Measurements from ENCODE around the gene CDK8.
"Not testable (repeated sequence)": the region's sequence is repeated elsewhere in the genome, so short reads cannot be mapped to it uniquely, and the experiment has no call there.

Gene CDK8

GRCh38 chr13:26253787-26254582, at the start of gene CDK8:
CDK8 (plus strand) TSS chr13:26254129; CDS start chr13:26254642, 513 bp downstream.
- DNase-seq, result peak; percentile 86 to 91

GRCh38 chr13:26208287-26208686, 45.6 kb upstream of the CDK8 start:
- DNase-seq, result no peak

GRCh38 chr13:26213345-26213744, 40.6 kb upstream of the CDK8 start:
- DNase-seq, result no peak

DNA sequence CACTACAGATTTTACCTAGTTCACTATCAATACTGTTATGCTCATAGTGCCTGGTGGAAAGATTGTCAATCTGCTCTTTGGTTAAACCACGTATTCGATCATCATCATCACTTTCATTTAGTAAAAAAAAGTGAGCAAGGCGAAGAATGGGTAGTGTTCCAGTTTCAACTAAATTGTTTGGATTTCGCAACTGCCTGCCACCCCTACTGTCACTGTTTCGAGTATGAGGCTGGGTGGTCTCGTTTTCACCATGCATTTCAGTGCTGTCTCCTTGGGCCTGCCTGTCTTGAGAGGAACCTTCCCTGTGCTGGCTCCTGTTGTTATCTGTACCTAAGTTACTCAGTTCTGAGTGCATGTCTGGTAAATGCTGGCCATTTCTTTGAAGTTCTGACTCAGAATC, 39.9 kb upstream of the CDK8 start:
- DNase-seq, result no peak

- no peak for DNase-seq
Measured at GRCh38 chr13:26216042-26216441, 37.9 kb upstream of the CDK8 start.

- DNase-seq, result no peak
Measured at GRCh38 chr13:26219726-26220125, 34.2 kb upstream of the CDK8 start.

DNA sequence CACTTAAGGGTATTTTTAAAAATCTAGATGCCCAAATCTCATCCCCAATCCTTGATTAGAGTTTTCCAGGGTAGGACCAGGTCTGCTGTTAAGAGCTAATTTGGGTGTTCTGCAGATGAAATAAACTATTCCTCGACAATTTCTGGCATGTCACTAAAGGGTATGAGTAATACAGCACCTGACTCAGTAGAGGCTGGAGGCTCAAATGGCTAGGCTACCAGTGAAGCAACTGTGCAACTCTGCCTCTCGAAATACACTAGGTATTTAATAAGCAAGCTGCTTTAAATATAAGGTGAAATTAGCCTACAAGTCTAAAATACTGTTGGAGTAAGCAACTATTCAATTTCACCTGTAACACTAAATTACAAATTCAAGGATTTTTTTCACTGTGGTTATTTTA, 33.4 kb upstream of the CDK8 start:
- DNase-seq, result no peak

GRCh38 chr13:26221399-26221720, 32.6 kb upstream of the CDK8 start:
- no peak for DNase-seq

- peak; percentile 92 to 94 for DNase-seq
Measured at GRCh38 chr13:26221721-26222519, 32.0 kb upstream of the CDK8 start, which contains the start of gene RNF6. RNF6 (minus strand) TSS chr13:26222314; CDS start chr13:26219649, 2,665 bp downstream.

DNA sequence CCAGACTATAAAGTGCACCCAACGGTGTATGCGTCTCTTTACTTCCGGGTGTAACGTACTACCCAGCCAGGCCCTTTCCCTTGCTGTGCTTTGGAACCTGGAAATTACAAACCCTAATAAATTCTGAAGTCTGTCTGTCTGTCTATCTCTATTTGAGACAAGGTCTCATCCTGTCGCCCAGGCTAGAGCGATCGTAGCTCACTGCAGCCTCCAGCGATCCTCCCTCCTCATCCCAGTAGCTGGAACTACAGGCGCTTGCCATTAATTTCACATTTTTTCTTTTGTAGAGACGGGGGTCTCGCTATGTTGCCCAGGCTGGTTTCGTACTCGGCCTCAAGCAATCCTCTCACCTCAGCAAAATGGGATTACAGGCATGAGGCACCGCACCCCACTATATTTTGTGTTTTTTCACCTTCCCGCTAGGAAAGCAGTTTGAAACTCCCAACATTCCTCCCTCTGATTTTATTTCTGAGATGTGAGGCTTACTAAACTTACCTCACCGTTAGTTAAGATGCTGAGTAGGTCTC, 31.3 kb upstream of the CDK8 start:
- no peak for DNase-seq

DNA sequence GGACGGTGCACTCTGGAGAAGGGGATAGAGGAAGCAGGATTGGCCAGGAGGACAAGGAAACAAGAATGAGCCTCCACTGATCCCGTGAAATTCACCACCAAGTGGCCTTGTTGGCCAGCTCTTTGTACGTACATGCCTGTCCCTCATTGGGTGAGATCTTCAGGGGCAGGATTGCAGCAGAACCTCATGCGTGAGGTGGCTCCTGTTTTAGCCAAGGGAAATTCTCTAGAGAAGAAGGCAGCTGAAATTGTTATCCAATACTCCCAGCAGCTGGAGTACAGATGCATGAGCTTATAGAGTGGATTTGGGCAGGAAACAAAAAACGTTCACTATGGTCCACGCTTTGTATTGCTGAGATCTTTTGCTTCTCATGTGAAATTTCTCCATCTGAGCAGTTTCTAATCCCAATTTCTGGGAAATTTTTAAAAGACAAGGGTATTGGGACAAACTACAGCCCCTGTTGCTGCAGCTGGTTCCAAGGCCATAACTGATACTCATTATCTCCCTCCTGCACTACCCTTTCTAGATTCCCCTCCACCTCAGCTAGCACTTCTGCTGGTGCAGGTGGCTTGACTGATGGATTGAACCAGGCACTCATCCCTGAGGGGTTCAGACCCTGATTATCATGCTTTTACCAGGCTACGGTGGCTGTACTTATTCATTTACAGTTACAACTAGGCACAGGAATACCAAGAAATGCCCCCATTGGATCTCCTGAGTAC, 27.9 kb upstream of the CDK8 start:
- no peak for DNase-seq

GRCh38 chr13:26227166-26227971, 26.6 kb upstream of the CDK8 start:
- DNase-seq, result no peak

- DNase-seq, result no peak
Measured at GRCh38 chr13:26228096-26228495, 25.8 kb upstream of the CDK8 start.

DNA sequence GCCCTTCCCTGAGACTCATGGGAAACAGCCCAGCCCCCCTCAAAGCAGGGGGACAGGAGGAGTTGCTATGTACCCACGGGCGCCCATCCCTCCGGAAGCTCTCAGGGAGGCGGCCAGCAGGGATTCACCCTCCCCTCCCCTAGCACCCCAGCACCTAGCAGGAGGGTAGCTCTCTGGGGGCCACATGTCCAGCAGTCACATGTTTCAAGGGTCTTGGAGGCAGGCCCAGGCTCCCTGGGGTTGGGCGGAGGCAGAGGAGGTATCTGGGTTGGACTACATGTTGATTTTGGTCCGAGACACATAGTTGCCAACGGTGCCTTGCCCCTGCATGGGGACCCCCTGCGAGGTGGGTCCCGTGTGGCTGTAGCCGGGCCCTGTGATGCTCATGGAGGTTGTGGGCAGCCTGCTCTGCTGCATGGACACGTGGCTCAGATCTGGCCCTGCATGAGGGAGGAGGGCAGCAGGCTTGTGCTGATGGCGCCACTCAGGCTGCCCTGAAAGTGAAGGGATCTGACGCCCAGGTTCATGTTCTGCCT, 24.8 kb upstream of the CDK8 start:
- no peak for DNase-seq

GRCh38 chr13:26230703-26231102, 23.2 kb upstream of the CDK8 start:
- no peak for DNase-seq

DNA sequence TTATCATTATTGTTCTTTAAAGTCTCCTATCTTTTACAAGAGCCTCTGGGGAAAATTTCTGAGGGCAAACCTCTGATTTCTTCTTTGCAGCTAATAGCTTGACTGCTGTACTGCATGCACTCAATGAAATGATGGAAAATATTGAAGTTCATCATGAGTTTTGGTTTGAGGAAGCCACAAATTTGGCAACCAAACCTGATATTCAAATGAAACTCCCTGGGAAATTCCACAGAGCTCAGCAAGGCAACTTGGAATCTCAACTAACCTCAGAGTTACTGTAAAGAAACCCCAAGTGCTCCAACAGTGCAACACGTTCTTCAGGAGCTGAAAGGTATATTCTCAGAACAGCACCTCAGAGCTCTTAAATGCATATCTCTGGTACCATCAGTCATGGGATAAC, 17.6 kb upstream of the CDK8 start:
- DNase-seq, result no peak

GRCh38 chr13:26246154-26246553, 7.8 kb upstream of the CDK8 start:
- no peak for DNase-seq

- DNase-seq, result no peak
Measured at GRCh38 chr13:26247011-26247410, 6.9 kb upstream of the CDK8 start.

- DNase-seq, result no peak
Measured at GRCh38 chr13:26247608-26248007, 6.3 kb upstream of the CDK8 start.

GRCh38 chr13:26249551-26249950, 4.4 kb upstream of the CDK8 start:
- no peak for DNase-seq

DNA sequence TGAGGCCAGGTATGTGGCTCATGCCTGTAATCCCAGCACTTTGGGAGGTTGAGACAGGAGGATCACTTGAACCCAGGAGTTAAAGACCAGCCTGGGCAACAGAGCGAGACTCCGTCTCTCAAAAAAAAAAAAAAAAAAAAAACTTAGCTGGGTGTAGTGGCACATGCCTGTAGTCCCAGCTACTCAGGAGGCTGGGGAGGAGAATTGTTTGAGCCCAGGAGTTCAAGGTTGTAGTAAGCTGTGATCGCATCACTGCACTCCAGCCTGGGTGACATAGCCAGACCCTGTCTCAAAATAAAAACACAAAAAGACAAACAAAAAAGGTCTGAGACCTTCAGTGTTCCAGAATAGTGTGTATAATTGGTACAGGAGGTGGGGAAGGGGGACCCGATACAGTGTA, 1.9 kb upstream of the CDK8 start:
- DNase-seq, result not testable (repeated sequence)

- DNase-seq, result no peak
Measured at GRCh38 chr13:26253262-26253786, 605 bp upstream of the CDK8 start.
